ENCODE data around the gene CLEC14A. TPM values are rescaled to one million over a fixed set of nuclear protein-coding genes. Genes with fewer than 3 reads are reported as not detected.

Gene CLEC14A
- total RNA-seq, 1 experiment from 2014 or later: 0.31 TPM

- Histone ChIP-seq H3K4me2 (no peak overlapping the region), H3K9me3 (ENCODE audit: insufficient read depth, low read depth) (no peaks in the 10 kb centered on the region), H2AFZ (no peak overlapping the region), H3K9me2 (ENCODE audit: insufficient read depth) (no peaks in the 10 kb centered on the region), H3F3A (ENCODE audit: insufficient read depth, low read depth) (no peaks in the 10 kb centered on the region), H3K79me2 (ENCODE audit: low read depth) (no peaks in the 10 kb centered on the region), H3K27me3 (ENCODE audit: insufficient read depth, low read depth) (no peaks in the 10 kb centered on the region), H3K4me1 (replicated peaks; ENCODE audit: insufficient read depth) (no peaks in the 10 kb centered on the region), H3K4me3 (no peak overlapping the region), H4K20me1 (ENCODE audit: insufficient read depth) (no peaks in the 10 kb centered on the region), H3K36me3 (ENCODE audit: low read depth) (no peaks in the 10 kb centered on the region), H3K27ac (no peak overlapping the region)
- no TSS peak for BruUV-seq (replicated peaks)
- CTCF ChIA-PET: no interaction called here
- intact Hi-C loops (cut with micrococcal nuclease; ENCODE audit: unreplicated experiment): no loop called here
- no peak for DNase-seq
- POLR2A ChIA-PET (ENCODE audit: unreplicated experiment): no interaction called here
- TF ChIP-seq CTCF (conservative IDR thresholded peaks at IDR 0.05): no peak
- TF ChIP-seq EZH2 (IDR thresholded peaks at IDR 0.05; ENCODE audit: low read depth): no peak
Observed at GRCh38 chr14:38262844-38263243, 7.0 kb upstream of the CLEC14A start.

DNA sequence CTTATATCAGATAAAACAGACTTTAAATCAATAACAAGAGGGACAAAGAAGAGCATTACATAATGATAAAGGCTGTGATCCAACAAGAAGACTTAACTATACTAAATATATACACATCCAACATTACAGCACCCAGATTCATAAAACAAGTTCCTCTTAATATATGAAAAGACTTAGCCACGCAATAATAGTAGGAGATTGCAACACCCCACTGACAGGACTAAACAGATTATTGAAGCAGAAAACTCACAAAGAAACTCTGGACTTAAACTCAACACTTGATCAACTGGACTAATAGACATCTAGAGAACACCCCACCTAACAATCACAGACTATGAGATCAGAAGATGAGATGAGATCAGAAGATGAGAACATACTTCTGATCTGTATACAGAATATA lies 5.7 kb upstream of the CLEC14A start:
- BruUV-seq (replicated peaks): no TSS peak
- TF ChIP-seq EZH2 (IDR thresholded peaks at IDR 0.05; ENCODE audit: low read depth): no peak
- no peak for TF ChIP-seq CTCF (conservative IDR thresholded peaks at IDR 0.05)
- H3K4me3 ChIP-seq: no peak overlapping the region
- ChIA-PET POLR2A (ENCODE audit: unreplicated experiment) (no interaction called here), CTCF (no interaction called here)
- H3F3A ChIP-seq (ENCODE audit: insufficient read depth, low read depth): no peaks in the 10 kb centered on the region
- no peaks in the 10 kb centered on the region for H3K79me2 ChIP-seq (ENCODE audit: low read depth)
- no peaks in the 10 kb centered on the region for H3K36me3 ChIP-seq (ENCODE audit: low read depth)
- no peaks in the 10 kb centered on the region for H3K9me3 ChIP-seq (ENCODE audit: insufficient read depth, low read depth)
- intact Hi-C loops (cut with micrococcal nuclease; ENCODE audit: unreplicated experiment): no loop called here
- no peak overlapping the region for H3K4me2 ChIP-seq
- H3K27ac ChIP-seq: no peak overlapping the region
- DNase-seq: no peak
- 0 out of 2 replicates have a peak, but pooled peaks cover 5% of the 10 kb centered on the region for H3K4me1 ChIP-seq (replicated peaks; ENCODE audit: insufficient read depth)
- no peaks in the 10 kb centered on the region for H4K20me1 ChIP-seq (ENCODE audit: insufficient read depth)
- H3K27me3 ChIP-seq (ENCODE audit: insufficient read depth, low read depth): no peaks in the 10 kb centered on the region
- no peak overlapping the region for H2AFZ ChIP-seq
- H3K9me2 ChIP-seq (ENCODE audit: insufficient read depth): no peaks in the 10 kb centered on the region

DNA sequence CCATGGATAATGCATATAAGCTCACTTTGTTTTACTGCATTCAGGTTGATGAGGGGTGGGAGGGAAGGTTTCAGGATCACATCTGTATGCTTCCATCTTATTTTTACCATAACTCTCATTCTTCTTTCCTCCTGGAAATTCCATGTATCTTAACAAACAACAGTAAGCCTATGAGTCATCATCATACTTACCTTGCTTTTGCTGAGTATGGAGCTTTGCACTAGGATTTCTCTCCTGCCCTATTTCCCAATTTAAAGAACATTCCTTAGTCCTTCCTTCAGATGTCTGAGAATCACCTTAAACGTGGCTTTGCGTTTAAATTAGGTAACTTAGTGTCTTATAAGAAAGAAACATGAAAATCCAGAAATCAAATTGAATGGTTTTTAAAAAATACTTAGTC lies 1.6 kb upstream of the CLEC14A start:
- Histone ChIP-seq H3K4me2 (no peak overlapping the region), H3K27me3 (ENCODE audit: insufficient read depth, low read depth) (no peaks in the 10 kb centered on the region)
- POLR2A ChIA-PET (ENCODE audit: unreplicated experiment): no interaction called here

More for the DNA sequence above, 1.6 kb upstream of the CLEC14A start:
- Histone ChIP-seq H3K4me1 (replicated peaks; ENCODE audit: insufficient read depth) (0 out of 2 replicates have a peak, but pooled peaks cover 5% of the 10 kb centered on the region), H3K27ac (no peak overlapping the region), H3K36me3 (ENCODE audit: low read depth) (no peaks in the 10 kb centered on the region), H3F3A (ENCODE audit: insufficient read depth, low read depth) (no peaks in the 10 kb centered on the region), H2AFZ (no peak overlapping the region), H3K9me2 (ENCODE audit: insufficient read depth) (no peaks in the 10 kb centered on the region), H3K4me3 (no peak overlapping the region), H4K20me1 (ENCODE audit: insufficient read depth) (no peaks in the 10 kb centered on the region), H3K79me2 (ENCODE audit: low read depth) (no peaks in the 10 kb centered on the region), H3K9me3 (ENCODE audit: insufficient read depth, low read depth) (no peaks in the 10 kb centered on the region)
- CTCF ChIA-PET: no interaction called here
- DNase-seq: peak in 1 of 2 experiments; percentile 47
- no peak for TF ChIP-seq EZH2 (IDR thresholded peaks at IDR 0.05; ENCODE audit: low read depth)
- TF ChIP-seq CTCF (conservative IDR thresholded peaks at IDR 0.05): no peak
- intact Hi-C loops (cut with micrococcal nuclease; ENCODE audit: unreplicated experiment): no loop called here
- no TSS peak for BruUV-seq (replicated peaks)

Measured in PC-9 (cell line).